Loucy (cell line): Measurements from ENCODE around the gene NOX5.

Experiments
- CTCF ChIP-seq: fragments of 200-600 bp; sonication (generic); conservative IDR thresholded peaks from 2 replicates; pipeline ENCODE4 v1.5.1; 2014; ENCODE audit warnings: mild to moderate bottlenecking, antibody characterized with exemption, low read length
- EZH2phosphoT487 ChIP-seq: fragments of 200-600 bp; IDR thresholded peaks from 2 replicates; pipeline ENCODE4 v1.6.1; 2018; ENCODE audit warnings: antibody characterized with exemption, mild to moderate bottlenecking, moderate library complexity, borderline replicate concordance

- TF ChIP-seq CTCF = no peak
- TF ChIP-seq EZH2phosphoT487 = no peak
Observed at GRCh38 chr15:68993276-68993675, 21.2 kb upstream of the NOX5 start.
